Esophagus muscularis mucosa (tissue), 4 donors: ENCODE measurements around the gene PAPSS2. TPM values are rescaled to one million over a fixed set of nuclear protein-coding genes. Genes with fewer than 3 reads are reported as not detected.
"Not testable (repeated sequence)": the region's sequence is repeated elsewhere in the genome, so short reads cannot be mapped to it uniquely, and the experiment has no call there.

Experiments
- DNase-seq: peaks from one replicate; pipeline ENCODE4 v3.0.0-alpha.2; 2017; ENCODE audit errors: extremely low spot score
- H3K27ac ChIP-seq, 4 donors: fragments of 200-600 bp; sonication (generic); replicated peaks in 1 of 4; 1 replicate in 3 of 4; 2 replicates in 1 of 4; pipeline ENCODE4 v1.5.1; 2016 to 2019; ENCODE audit warnings: mild to moderate bottlenecking in 1 of 4
- H3K27me3 ChIP-seq, 4 donors: fragments of 200-600 bp; sonication (generic); one replicate each; pipeline versions ENCODE4 v1.5.1 to v1.6.0; 2016 to 2019
- H3K36me3 ChIP-seq, 4 donors: fragments of 200-600 bp; sonication (generic); one replicate each; pipeline ENCODE4 v1.5.1; 2016 to 2019
- H3K4me1 ChIP-seq, 4 donors: fragments of 200-600 bp; sonication (generic); one replicate each; pipeline ENCODE4 v1.5.1; 2016 to 2019
- H3K4me3 ChIP-seq, 4 donors: fragments of 200-600 bp; sonication (generic); 1 replicate in 2 of 4; 2 replicates in 2 of 4; pipeline ENCODE4 v1.5.1; 2016 to 2019; ENCODE audit warnings: mild to moderate bottlenecking in 4 of 4, moderate library complexity in 1 of 4
- H3K9me3 ChIP-seq, 4 donors: fragments of 200-600 bp; sonication (generic); 1 replicate in 3 of 4; 2 replicates in 1 of 4; pipeline ENCODE4 v1.5.1; 2016 to 2019
- CTCF ChIP-seq, 3 experiments: fragments of 200-600 bp in 2 of 3; fragments of 450-650 bp in 1 of 3; sonication (generic) in 2 of 3; IDR thresholded peaks; one replicate each; pipeline ENCODE4 v1.5.1; 2017 to 2019; ENCODE audit warnings: antibody characterized with exemption in 3 of 3, mild to moderate bottlenecking in 2 of 3, moderate library complexity in 1 of 3
- EP300 ChIP-seq: sonication (generic); formaldehyde crosslinking; IDR thresholded peaks from one replicate; pipeline ENCODE4 v1.6.1; 2017; ENCODE audit warnings: antibody characterized with exemption
- POLR2A ChIP-seq: fragments of 450-650 bp; IDR thresholded peaks from one replicate; pipeline ENCODE4 v1.6.1; 2017; ENCODE audit warnings: antibody characterized with exemption, moderate library complexity, mild to moderate bottlenecking, low read depth
- POLR2AphosphoS5 ChIP-seq, 2 donors: sonication (generic); formaldehyde crosslinking; IDR thresholded peaks; one replicate each; pipeline ENCODE4 v1.6.1; 2017; ENCODE audit warnings: antibody characterized with exemption in 2 of 2
- WGBS: methylation state at CpG from one replicate; pipeline ENCODE4 v1.1.5; 2018; 5-methylcytosine and 5-hydroxymethylcytosine counted together
- intact Hi-C: fragments of 100-400 bp; cut with DNase I; formaldehyde crosslinking; loops from one replicate; pipeline ENCODE4 v1.15.1; 2023
- total RNA-seq, 4 donors: library from RNA; depleted of rRNA; stranded (reverse); fragments of >200 nt; gene quantifications; one replicate each; pipeline versions ENCODE4 v1.1.0 to v1.2.1, GENCODE V29; 2016

PAPSS2 gene
- total RNA-seq, 4 donors from 2014 or later = 9.6 to 16.7 (median 14.9) TPM

GRCh38 chr10:87739703-87740102, 80.0 kb downstream of the PAPSS2 start:
- Histone ChIP-seq H3K27ac (no peak overlapping the region), H3K4me3 (no peak overlapping the region), H3K9me3 (no peaks in the 10 kb centered on the region), H3K4me1 (peaks cover 5 to 8% (median 6%) of the 10 kb centered on the region in 4 donors), H3K27me3 (no peaks in the 10 kb centered on the region), H3K36me3 (peaks cover 0 to 11% (median 4%) of the 10 kb centered on the region in 4 donors)
- 86% methylated on average over 4 of the region's 4 CpGs for WGBS
- no peak for TF ChIP-seq POLR2AphosphoS5 (IDR thresholded peaks at IDR 0.05)
- no peak for TF ChIP-seq CTCF (IDR thresholded peaks at IDR 0.05)
- no peak for TF ChIP-seq EP300
- no peak for TF ChIP-seq POLR2A
- no peak for DNase-seq
- intact Hi-C loops = loop anchor here (5.0 kb wide), 1 partner anchor 207 kb away; no protein-coding TSS in a partner anchor

GRCh38 chr10:87740254-87740655, 80.6 kb downstream of the PAPSS2 start:
- Histone ChIP-seq H3K27me3 (no peaks in the 10 kb centered on the region), H3K36me3 (peaks cover 0 to 16% (median 4%) of the 10 kb centered on the region in 4 donors), H3K4me3 (no peak overlapping the region), H3K4me1 (peaks cover 0 to 3% (median under 1%) of the 10 kb centered on the region in 4 donors), H3K27ac (no peak overlapping the region), H3K9me3 (no peaks in the 10 kb centered on the region)
- peak in 1 of 2 donors; percentile 20 for TF ChIP-seq POLR2AphosphoS5 (IDR thresholded peaks at IDR 0.05)
- TF ChIP-seq POLR2A = no peak
- intact Hi-C loops = no loop called here
- DNase-seq = no peak

GRCh38 chr10:87742992-87743610, 83.4 kb downstream of the PAPSS2 start:
- H3K9me3 ChIP-seq, H3K27ac ChIP-seq, H3K27me3 ChIP-seq, H3K4me3 ChIP-seq, DNase-seq, H3K4me1 ChIP-seq, intact Hi-C loops: not testable (repeated sequence)
- 95% methylated on average over 10 of the region's 18 CpGs for WGBS
- peaks cover 0 to 19% (median 6%) of the 10 kb centered on the region in 4 donors for H3K36me3 ChIP-seq

GRCh38 chr10:87744606-87745005, 84.9 kb downstream of the PAPSS2 start:
- H3K4me1 ChIP-seq = peaks cover 0 to 3% (median 0%) of the 10 kb centered on the region in 4 donors
- intact Hi-C loops = no loop called here
- no peak overlapping the region for H3K27ac ChIP-seq
- peaks cover 0 to 27% (median 6%) of the 10 kb centered on the region in 4 donors for H3K36me3 ChIP-seq
- H3K9me3 ChIP-seq = no peaks in the 10 kb centered on the region
- WGBS = 90% methylated on average over 2 of the region's 2 CpGs
- TF ChIP-seq EP300 (no peak), POLR2A (no peak), POLR2AphosphoS5 (IDR thresholded peaks at IDR 0.05) (no peak), CTCF (IDR thresholded peaks at IDR 0.05) (no peak)
- H3K4me3 ChIP-seq = no peak overlapping the region
- DNase-seq = no peak
- no peaks in the 10 kb centered on the region for H3K27me3 ChIP-seq

- WGBS = 41% methylated on average over 4 of the region's 4 CpGs
- TF ChIP-seq POLR2AphosphoS5 (IDR thresholded peaks at IDR 0.05) (no peak), POLR2A (no peak), CTCF (IDR thresholded peaks at IDR 0.05) (no peak), EP300 (no peak)
- Histone ChIP-seq H3K4me1 (peaks cover 0 to 2% (median 0%) of the 10 kb centered on the region in 4 donors), H3K27ac (no peak overlapping the region), H3K9me3 (no peaks in the 10 kb centered on the region), H3K36me3 (peaks cover 0 to 27% (median 6%) of the 10 kb centered on the region in 4 donors), H3K27me3 (no peaks in the 10 kb centered on the region), H3K4me3 (no peak overlapping the region)
- no peak for DNase-seq
- intact Hi-C loops = no loop called here
Measured at GRCh38 chr10:87746911-87747310, 87.2 kb downstream of the PAPSS2 start.

- 84% methylated on average over 4 of the region's 4 CpGs for WGBS
Measured at GRCh38 chr10:87748244-87748643, 88.6 kb downstream of the PAPSS2 start.

More at GRCh38 chr10:87748244-87748643, 88.6 kb downstream of the PAPSS2 start:
- H3K4me1 ChIP-seq, H3K4me3 ChIP-seq, H3K27ac ChIP-seq, H3K27me3 ChIP-seq, DNase-seq, H3K9me3 ChIP-seq, intact Hi-C loops: not testable (repeated sequence)
- peaks cover 0 to 27% (median 6%) of the 10 kb centered on the region in 4 donors for H3K36me3 ChIP-seq
